ENCODE results near the gene BAHCC1.
A peak's percentile ranks its signal among the peaks of the same experiment; 100 is the strongest.

Gene BAHCC1

DNA sequence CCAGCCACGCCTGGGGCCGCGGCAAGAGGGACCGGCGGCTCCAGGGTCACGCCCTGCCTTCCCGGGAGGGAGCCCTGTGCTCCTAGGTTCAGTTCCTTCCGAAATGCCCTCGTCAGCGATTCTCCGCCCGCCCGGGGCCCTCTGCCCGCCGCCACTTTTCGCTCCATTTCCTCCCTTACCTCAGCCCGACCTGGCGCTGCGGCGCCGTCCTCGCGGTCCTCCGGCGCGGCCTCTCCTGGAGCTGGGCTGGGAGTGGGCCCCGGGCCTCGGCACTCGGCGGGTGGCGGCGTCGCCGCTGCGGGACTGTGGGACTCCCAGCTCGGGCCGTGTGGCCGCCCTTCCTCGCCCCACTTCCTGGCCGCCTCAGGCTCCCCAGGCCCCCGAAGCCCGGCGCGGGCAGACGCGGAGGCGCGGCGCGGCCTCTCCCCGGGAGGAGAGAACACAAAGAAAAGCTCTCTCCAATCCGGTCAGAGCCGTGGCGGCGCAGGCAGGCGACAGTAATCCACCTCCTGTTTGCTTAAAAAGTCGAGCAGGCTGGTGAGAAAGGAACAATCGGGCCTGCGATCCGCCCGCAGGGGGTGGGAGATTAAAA, 1.6 kb downstream of the BAHCC1 start:
- H3K9me3 ChIP-seq (ENCODE audit: control insufficient read depth, low read depth, low read length) = no peaks in the 10 kb centered on the region
- peaks cover 72% of the 10 kb centered on the region for H3K27me3 ChIP-seq (ENCODE audit: control insufficient read depth, insufficient read depth, low read length)
- H3K4me1 ChIP-seq (ENCODE audit: control insufficient read depth, low read depth, low read length) = peaks cover 43% of the 10 kb centered on the region
- H3K9ac ChIP-seq (ENCODE audit: low read length) = peak overlapping the region; percentile 84
- no peak overlapping the region for H3K27ac ChIP-seq (ENCODE audit: low read length)
- H3K36me3 ChIP-seq (ENCODE audit: control insufficient read depth, low read depth, low read length) = no peaks in the 10 kb centered on the region
- H3K4me3 ChIP-seq (ENCODE audit: low read length) = peak overlapping the region; percentile 65

DNA sequence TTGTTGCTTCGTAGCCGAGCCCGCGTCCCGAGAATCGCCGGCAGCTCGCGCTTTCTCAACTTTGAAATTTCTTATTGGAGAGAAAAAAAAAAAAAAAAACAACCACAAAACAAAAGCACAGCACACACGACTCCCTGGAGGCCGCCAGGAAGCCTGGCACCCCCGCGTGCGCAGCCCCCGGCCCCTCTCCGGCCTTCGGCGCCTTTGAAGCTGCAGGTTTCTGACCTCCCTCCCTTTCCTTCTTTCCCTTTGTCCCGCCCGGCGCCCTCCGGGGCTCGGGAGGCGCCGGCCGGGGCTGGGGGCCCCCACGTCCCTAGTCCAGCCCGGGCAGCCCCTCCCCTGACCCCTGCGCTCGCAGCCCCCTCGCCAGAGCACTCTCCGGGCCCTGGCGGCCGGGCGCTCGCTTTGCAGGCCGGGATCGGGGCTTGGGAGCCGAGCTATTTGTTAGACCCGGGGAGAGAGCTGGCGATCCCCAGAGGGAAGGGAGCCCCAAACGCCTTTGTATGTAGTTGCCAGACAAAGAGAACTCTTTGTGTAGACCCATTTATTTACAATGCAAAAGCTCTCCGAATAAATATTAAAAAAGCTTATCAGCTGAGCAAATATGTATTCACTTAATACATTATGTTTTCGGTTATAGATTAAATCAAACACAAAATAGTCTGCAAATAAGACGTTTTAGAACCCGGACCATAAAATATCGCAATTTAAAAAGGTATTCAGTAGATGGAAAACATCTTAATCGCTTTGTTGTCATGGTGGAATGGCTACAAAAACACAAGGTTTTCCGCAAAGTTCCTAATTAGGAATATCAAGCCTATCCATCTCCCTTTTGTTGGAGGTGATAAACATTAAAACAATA, 2.3 kb downstream of the BAHCC1 start:
- Histone ChIP-seq H3K9ac (ENCODE audit: low read length) (peak overlapping the region; percentile 84), H3K36me3 (ENCODE audit: control insufficient read depth, low read depth, low read length) (no peaks in the 10 kb centered on the region), H3K4me1 (ENCODE audit: control insufficient read depth, low read depth, low read length) (peaks cover 46% of the 10 kb centered on the region), H3K9me3 (ENCODE audit: control insufficient read depth, low read depth, low read length) (no peaks in the 10 kb centered on the region), H3K4me3 (ENCODE audit: low read length) (peak overlapping the region; percentile 65), H3K27me3 (ENCODE audit: control insufficient read depth, insufficient read depth, low read length) (peaks cover 72% of the 10 kb centered on the region), H3K27ac (ENCODE audit: low read length) (no peak overlapping the region)

DNA sequence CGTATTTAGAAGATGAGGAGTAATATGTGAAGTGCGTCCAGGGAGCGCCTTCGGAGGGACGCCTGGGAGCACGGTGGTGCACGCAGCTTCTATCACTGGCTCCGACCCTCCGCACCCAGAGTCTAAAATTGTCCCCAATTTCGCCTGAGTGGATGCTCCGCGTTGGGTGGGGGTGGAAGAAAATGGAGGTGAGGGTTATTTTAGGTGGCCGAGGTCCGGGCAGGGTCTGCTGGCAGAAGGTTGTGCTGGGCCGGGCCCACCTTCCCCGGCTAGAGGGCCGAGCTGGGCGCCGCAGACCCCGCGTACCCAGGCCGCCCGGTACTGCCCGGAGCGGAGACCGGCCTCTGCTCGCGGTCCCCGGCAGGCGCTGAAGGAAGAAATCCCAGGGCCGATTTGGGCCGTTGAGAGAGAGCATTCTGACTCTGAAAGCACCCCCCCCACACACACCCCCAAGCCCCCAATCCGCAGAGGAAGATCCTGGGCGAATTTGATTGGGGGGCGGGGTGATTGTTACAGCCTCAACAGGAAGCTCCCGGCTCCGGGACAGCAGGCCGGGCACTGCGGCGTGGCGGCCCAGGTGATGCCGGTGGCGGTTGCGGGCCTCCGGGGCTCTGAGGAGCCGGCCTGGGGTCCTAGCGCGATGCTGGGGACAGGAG, 3.0 kb downstream of the BAHCC1 start:
- Histone ChIP-seq H3K27ac (ENCODE audit: low read length) (no peak overlapping the region), H3K9me3 (ENCODE audit: control insufficient read depth, low read depth, low read length) (no peaks in the 10 kb centered on the region), H3K36me3 (ENCODE audit: control insufficient read depth, low read depth, low read length) (no peaks in the 10 kb centered on the region), H3K4me1 (ENCODE audit: control insufficient read depth, low read depth, low read length) (peaks cover 49% of the 10 kb centered on the region), H3K27me3 (ENCODE audit: control insufficient read depth, insufficient read depth, low read length) (peaks cover 72% of the 10 kb centered on the region), H3K4me3 (ENCODE audit: low read length) (peak overlapping the region; percentile 65), H3K9ac (ENCODE audit: low read length) (peak overlapping the region; percentile 84)

DNA sequence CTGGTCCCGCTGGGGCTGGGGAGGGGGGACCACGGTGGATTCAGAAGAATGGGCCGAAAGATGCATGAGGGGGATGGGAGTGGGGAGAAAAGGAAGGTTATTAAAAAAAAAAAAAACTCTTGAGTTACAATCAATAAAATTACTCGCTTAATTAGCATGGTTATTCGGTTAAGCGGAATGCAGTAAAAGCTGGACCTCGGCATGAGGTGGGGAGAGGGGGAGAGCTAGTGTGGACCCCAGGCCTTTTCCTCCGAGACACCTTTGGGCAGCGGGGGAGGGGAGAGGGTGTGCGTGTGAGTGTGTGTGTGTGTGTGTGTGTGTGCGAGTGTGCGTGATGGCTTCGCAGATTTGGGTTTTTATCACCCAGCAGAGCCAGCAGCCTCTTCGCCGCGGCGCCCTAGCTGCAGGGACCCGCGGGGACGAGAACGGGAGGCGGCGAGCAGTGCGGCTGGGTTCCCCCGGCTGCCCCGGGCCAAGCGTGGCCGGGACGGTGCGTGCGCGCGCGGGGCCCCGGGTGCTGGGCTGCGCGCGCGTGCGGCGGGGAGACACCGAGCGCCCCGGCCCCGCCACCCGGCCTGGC, 3.7 kb downstream of the BAHCC1 start:
- Histone ChIP-seq H3K27me3 (ENCODE audit: control insufficient read depth, insufficient read depth, low read length) (peaks cover 78% of the 10 kb centered on the region), H3K4me3 (ENCODE audit: low read length) (peak overlapping the region; percentile 65), H3K9me3 (ENCODE audit: control insufficient read depth, low read depth, low read length) (no peaks in the 10 kb centered on the region), H3K27ac (ENCODE audit: low read length) (no peak overlapping the region), H3K4me1 (ENCODE audit: control insufficient read depth, low read depth, low read length) (peaks cover 49% of the 10 kb centered on the region), H3K9ac (ENCODE audit: low read length) (peak overlapping the region; percentile 84), H3K36me3 (ENCODE audit: control insufficient read depth, low read depth, low read length) (no peaks in the 10 kb centered on the region)

DNA sequence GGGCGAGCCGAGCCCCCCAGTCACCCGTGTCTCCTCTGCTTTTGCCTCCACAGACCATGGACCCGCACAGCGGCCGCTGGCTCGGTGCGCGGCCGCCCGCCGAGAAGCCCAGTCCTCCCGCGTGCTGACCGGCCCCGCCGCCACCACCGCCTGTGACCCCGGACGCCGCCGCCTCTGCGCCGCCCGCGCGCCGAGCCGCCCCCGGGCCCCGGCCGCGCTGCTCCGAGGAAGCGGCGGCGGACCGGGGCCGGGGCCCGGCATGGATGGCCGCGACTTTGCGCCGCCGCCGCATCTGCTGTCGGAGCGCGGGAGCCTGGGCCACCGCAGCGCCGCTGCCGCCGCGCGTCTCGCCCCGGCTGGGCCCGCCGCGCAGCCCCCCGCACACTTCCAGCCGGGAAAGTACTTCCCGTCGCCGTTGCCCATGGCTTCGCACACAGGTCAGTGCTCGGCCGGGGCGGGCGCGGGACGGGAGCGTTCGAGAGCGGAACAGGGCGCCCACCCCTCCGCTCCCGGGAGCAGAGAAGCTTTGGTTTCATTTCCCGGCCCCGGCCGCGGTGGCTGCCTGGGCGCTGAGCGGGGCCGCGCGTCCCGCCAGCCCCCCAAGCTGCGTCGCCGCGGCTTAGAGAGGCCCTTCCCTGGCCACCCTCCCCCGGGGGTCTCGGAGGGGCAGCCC, 4.4 kb downstream of the BAHCC1 start:
- Histone ChIP-seq H3K9ac (ENCODE audit: low read length) (peak overlapping the region; percentile 22), H3K9me3 (ENCODE audit: control insufficient read depth, low read depth, low read length) (no peaks in the 10 kb centered on the region), H3K4me3 (ENCODE audit: low read length) (peak overlapping the region; percentile 54), H3K27me3 (ENCODE audit: control insufficient read depth, insufficient read depth, low read length) (peaks cover 80% of the 10 kb centered on the region), H3K36me3 (ENCODE audit: control insufficient read depth, low read depth, low read length) (no peaks in the 10 kb centered on the region), H3K27ac (ENCODE audit: low read length) (no peak overlapping the region), H3K4me1 (ENCODE audit: control insufficient read depth, low read depth, low read length) (peaks cover 44% of the 10 kb centered on the region)

DNA sequence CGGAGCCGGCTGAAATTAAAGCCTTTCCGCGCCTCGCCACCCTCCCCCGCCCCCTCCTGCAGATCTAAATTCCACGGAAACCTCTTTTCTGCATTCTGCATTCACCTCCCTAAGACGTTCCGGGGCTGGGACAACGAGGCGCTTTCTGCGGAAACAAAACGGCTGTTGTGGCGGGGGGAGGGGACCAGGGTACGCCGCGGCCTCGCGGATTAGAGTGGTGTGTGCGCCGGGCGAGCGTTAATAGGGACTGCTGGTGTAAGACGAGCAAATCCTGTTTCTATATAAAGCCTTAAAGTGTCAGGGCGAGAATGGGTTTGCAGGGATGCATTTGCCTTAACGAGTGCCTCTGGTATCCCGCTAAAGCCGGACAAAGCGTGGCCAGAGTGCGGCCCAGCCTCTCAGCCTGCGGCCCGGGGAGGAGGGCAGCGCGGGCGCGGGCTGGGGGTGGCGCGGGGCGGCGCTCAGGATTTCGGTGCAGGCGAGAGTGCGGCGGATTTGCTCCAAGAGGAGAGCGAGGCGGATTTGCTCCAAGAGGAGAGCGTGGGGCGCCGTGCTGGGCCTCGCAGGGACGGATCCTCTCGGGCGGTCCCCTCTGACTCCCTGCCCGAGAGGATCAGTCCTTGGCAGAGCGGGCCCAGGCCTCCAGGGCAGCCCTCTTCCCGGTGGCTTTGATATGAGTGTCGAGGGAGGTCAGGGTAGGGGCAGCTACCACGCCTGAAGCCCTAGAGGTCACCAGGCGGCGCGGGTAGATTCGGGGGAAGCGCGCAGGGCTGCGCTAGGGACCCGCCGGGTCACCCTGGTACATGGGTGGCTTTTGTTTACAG, 5.1 kb downstream of the BAHCC1 start:
- H3K9ac ChIP-seq (ENCODE audit: low read length) = peak overlapping the region; percentile 22
- no peaks in the 10 kb centered on the region for H3K36me3 ChIP-seq (ENCODE audit: control insufficient read depth, low read depth, low read length)
- peaks cover 41% of the 10 kb centered on the region for H3K4me1 ChIP-seq (ENCODE audit: control insufficient read depth, low read depth, low read length)
- peak overlapping the region; percentile 54 for H3K4me3 ChIP-seq (ENCODE audit: low read length)
- H3K27ac ChIP-seq (ENCODE audit: low read length) = no peak overlapping the region
- H3K9me3 ChIP-seq (ENCODE audit: control insufficient read depth, low read depth, low read length) = no peaks in the 10 kb centered on the region
- peaks cover 85% of the 10 kb centered on the region for H3K27me3 ChIP-seq (ENCODE audit: control insufficient read depth, insufficient read depth, low read length)

DNA sequence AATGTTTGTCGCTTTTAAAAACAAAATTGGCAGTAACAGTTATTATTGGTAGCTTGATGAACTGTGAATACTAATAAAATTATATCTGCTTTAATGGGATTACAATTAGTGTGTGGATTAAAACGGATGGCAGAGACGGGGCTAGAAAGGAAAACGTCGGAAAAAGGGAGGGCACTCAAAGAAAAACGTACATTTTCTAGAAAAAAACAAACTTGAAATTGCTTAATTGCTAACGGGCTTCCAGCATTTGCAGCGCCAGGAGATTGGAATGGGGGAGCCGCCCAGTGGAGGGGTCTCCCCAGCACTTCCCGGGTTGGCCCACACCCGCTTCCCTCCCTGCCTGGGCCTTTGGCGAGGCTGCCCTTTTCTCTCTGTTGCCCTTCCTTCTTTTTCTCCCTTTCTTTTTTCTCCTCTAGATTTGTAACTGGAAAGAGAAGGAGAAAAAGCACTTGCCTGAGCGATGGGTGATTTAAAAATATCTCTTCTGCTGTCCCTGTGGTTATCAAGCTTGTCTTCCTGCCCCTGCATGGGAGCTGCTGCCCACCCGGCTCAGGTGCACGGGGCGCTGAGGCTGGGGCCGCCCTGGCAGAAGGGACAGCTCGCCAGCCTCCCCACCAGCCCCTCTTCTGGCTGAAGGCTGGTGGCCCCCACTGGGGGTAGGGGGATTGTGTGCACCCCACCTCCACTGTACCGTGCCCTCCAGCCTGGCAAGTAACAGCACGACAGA, 5.9 kb downstream of the BAHCC1 start:
- H3K27me3 ChIP-seq (ENCODE audit: control insufficient read depth, insufficient read depth, low read length) = peaks cover 78% of the 10 kb centered on the region
- H3K4me1 ChIP-seq (ENCODE audit: control insufficient read depth, low read depth, low read length) = peaks cover 41% of the 10 kb centered on the region

DNA sequence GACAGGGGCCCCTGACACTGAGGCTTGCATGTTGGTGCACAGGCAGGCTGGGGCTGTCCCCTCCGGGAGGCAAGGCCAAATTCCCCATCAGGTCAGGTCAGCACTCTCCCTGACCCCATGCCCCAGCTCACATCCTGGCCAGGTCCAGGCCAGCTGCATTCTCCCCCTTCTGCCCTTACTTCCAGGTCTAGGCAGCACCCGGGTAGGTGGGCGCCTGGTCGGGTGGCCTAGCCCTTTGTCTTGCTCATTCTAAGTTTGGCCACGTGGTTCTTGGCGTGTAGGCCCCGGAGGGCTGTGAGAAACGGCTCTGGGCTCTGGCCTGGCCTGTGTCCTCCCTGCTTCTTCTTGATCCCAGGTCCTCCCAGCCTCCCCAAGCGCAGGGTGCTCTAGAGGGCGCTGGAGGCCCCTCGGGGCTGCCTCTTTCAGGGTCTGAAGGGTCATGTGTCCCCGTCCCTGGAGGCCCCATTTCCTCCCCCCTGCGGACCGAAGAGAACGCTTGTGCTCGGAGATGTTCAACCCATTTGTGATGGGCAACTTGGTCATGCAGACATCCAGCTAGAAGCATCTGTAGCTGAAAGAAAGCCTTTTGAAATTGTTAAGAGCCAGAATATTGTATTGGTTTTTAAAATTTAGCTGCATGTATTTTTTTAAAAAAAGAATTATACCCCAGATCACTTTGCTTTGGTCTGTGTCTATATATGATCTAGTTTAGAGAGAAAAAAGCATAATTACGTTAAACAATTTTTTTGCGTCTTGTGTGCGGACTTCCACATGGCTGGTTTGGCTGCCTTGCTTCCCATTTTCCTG, 6.7 kb downstream of the BAHCC1 start:
- Histone ChIP-seq H3K9ac (ENCODE audit: low read length) (no peak overlapping the region), H3K27ac (ENCODE audit: low read length) (no peak overlapping the region), H3K4me1 (ENCODE audit: control insufficient read depth, low read depth, low read length) (peaks cover 41% of the 10 kb centered on the region), H3K36me3 (ENCODE audit: control insufficient read depth, low read depth, low read length) (no peaks in the 10 kb centered on the region), H3K4me3 (ENCODE audit: low read length) (no peak overlapping the region), H3K9me3 (ENCODE audit: control insufficient read depth, low read depth, low read length) (no peaks in the 10 kb centered on the region), H3K27me3 (ENCODE audit: control insufficient read depth, insufficient read depth, low read length) (peaks cover 76% of the 10 kb centered on the region)

More for the DNA sequence above, 5.9 kb downstream of the BAHCC1 start:
- Histone ChIP-seq H3K27ac (ENCODE audit: low read length) (no peak overlapping the region), H3K9ac (ENCODE audit: low read length) (no peak overlapping the region), H3K4me3 (ENCODE audit: low read length) (peak overlapping the region; percentile 54), H3K36me3 (ENCODE audit: control insufficient read depth, low read depth, low read length) (no peaks in the 10 kb centered on the region), H3K9me3 (ENCODE audit: control insufficient read depth, low read depth, low read length) (no peaks in the 10 kb centered on the region)

DNA sequence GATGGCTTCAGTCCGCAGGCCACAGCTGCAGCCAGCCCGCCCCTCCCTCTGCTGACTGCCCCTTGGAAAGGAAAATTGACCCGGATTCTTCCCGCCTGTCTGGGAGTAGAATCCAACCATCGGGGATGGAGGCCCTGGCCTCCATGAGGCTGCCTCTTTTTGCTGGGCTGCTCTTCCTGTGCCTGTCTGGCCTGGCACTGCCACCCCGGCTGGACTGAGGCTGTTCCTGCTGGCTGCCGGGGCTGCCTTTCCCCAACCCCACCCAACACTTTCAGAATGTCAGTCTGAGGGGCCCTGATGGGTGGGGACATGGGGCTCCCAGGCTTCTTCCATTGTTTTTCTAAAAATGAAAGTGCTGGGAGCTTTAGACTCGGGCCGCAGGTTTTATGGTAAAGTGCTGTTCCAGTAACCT, 7.3 kb downstream of the BAHCC1 start:
- Histone ChIP-seq H3K27me3 (ENCODE audit: control insufficient read depth, insufficient read depth, low read length) (peaks cover 75% of the 10 kb centered on the region), H3K9ac (ENCODE audit: low read length) (no peak overlapping the region), H3K4me3 (ENCODE audit: low read length) (no peak overlapping the region), H3K4me1 (ENCODE audit: control insufficient read depth, low read depth, low read length) (peaks cover 41% of the 10 kb centered on the region), H3K36me3 (ENCODE audit: control insufficient read depth, low read depth, low read length) (no peaks in the 10 kb centered on the region), H3K9me3 (ENCODE audit: control insufficient read depth, low read depth, low read length) (no peaks in the 10 kb centered on the region), H3K27ac (ENCODE audit: low read length) (no peak overlapping the region)

Data from iPS-18a (cell line).